SHP77 (cell line): ENCODE data around the gene NEIL1.

Experiments
- DNase-seq, 2 experiments: peaks; one replicate each; lab custom pipeline; 2025; lab: John Stamatoyannopoulos, UW

Gene NEIL1

GRCh38 chr15:75356517-75356916 is 9.7 kb downstream of the NEIL1 start:
- DNase-seq: no peak

GRCh38 chr15:75357976-75358673 is 11.3 kb downstream of the NEIL1 start:
- DNase-seq: no peak

- DNase-seq: no peak
These were observed 12.1 kb downstream of the NEIL1 start for GRCh38 chr15:75358771-75359536.

GRCh38 chr15:75359537-75360250 is 12.9 kb downstream of the NEIL1 start:
- DNase-seq: no peak

GRCh38 chr15:75360391-75360790 is 13.6 kb downstream of the NEIL1 start:
- no peak for DNase-seq

GRCh38 chr15:75360856-75361255 is 14.0 kb downstream of the NEIL1 start:
- DNase-seq: no peak

- DNase-seq: no peak
These were observed 14.6 kb downstream of the NEIL1 start for GRCh38 chr15:75361361-75361988.

GRCh38 chr15:75361989-75362641 is 15.3 kb downstream of the NEIL1 start:
- no peak for DNase-seq

- DNase-seq: no peak
These were observed 15.9 kb downstream of the NEIL1 start for GRCh38 chr15:75362642-75363249.

- no peak for DNase-seq
These were observed 16.9 kb downstream of the NEIL1 start for GRCh38 chr15:75363786-75364185.

GRCh38 chr15:75364881-75365280 is 18.0 kb downstream of the NEIL1 start:
- DNase-seq: no peak

GRCh38 chr15:75366163-75366562 is 19.3 kb downstream of the NEIL1 start:
- no peak for DNase-seq

- DNase-seq: no peak
These were observed 20.2 kb downstream of the NEIL1 start for GRCh38 chr15:75367006-75367405.

GRCh38 chr15:75367406-75367912 is 20.6 kb downstream of the NEIL1 start:
- no peak for DNase-seq

GRCh38 chr15:75367913-75368688 is 21.3 kb downstream of the NEIL1 start, which contains the start of gene MAN2C1:
MAN2C1 (minus strand) TSS chr15:75368607; CDS start chr15:75368583, 24 bp downstream.
- peak; percentile 88 to 96 for DNase-seq

- DNase-seq: no peak
These were observed 21.9 kb downstream of the NEIL1 start for GRCh38 chr15:75368689-75369239.

- DNase-seq: no peak
These were observed 23.2 kb downstream of the NEIL1 start for GRCh38 chr15:75369897-75370581.

- DNase-seq: no peak
These were observed 24.6 kb downstream of the NEIL1 start for GRCh38 chr15:75371486-75371885.
